Lung (tissue), 12 donors: ENCODE data around the gene ZNRF4. TPM values are rescaled to one million over a fixed set of nuclear protein-coding genes. Genes with fewer than 3 reads are reported as not detected.

Experiments used
- ATAC-seq: fragments of 200-7000 bp; cut with Tn5 transposase; one replicate; pipeline ENCODE4 v1.9.1; 2020; ENCODE audit warnings: moderate number of reproducible peaks; ENCODE audit not compliant: insufficient read depth, low FRiP score
- DNase-seq, 3 donors: peaks; one replicate each; pipeline ENCODE4 v3.0.0-alpha.2; 2013 to 2017
- H3K27ac ChIP-seq, 2 donors: one replicate each; pipeline ENCODE4 v1.5.1; 2013; ENCODE audit warnings: mild to moderate bottlenecking in 2 of 2, moderate library complexity in 2 of 2, control low read depth in 1 of 2, inconsistent platforms in 1 of 2, low read depth in 1 of 2, low read length in 1 of 2
- H3K27me3 ChIP-seq, 3 donors: one replicate each; pipeline ENCODE4 v1.5.1; 2013; ENCODE audit warnings: low read length in 2 of 3; ENCODE audit not compliant: control insufficient read depth in 3 of 3, insufficient read depth in 3 of 3
- H3K36me3 ChIP-seq, 4 donors: one replicate each; pipeline ENCODE4 v1.5.1; 2013; ENCODE audit warnings: low read length in 4 of 4, mild to moderate bottlenecking in 1 of 4, moderate library complexity in 1 of 4; ENCODE audit not compliant: control insufficient read depth in 4 of 4, insufficient read depth in 4 of 4
- H3K4me1 ChIP-seq, 5 donors: one replicate each; pipeline ENCODE4 v1.5.1; 2013; ENCODE audit warnings: low read length in 5 of 5, mild to moderate bottlenecking in 2 of 5, moderate library complexity in 1 of 5; ENCODE audit not compliant: control insufficient read depth in 5 of 5, insufficient read depth in 5 of 5
- H3K4me3 ChIP-seq: one replicate; pipeline ENCODE4 v1.5.1; 2013; ENCODE audit warnings: mild to moderate bottlenecking, control low read depth, moderate library complexity
- H3K9ac ChIP-seq, 2 donors: one replicate each; pipeline ENCODE4 v1.5.1; 2013; ENCODE audit warnings: low read length in 2 of 2, control low read depth in 1 of 2; ENCODE audit not compliant: insufficient read depth in 1 of 2
- H3K9me3 ChIP-seq, 4 donors: one replicate each; pipeline ENCODE4 v1.5.1; 2013; ENCODE audit warnings: low read length in 3 of 4, mild to moderate bottlenecking in 1 of 4, moderate library complexity in 1 of 4; ENCODE audit not compliant: control insufficient read depth in 4 of 4, insufficient read depth in 3 of 4
- CTCF ChIP-seq: IDR thresholded peaks from 2 replicates; pipeline ENCODE4 v1.5.1; 2012; ENCODE audit warnings: mild to moderate bottlenecking; ENCODE audit errors: control extremely low read depth, extremely low read depth
- WGBS, 2 donors: extraction: QIAGEN DNeasy Blood & Tissue Kit; methylation state at CpG; one replicate each; pipeline ENCODE4 v1.1.7; 2013; 5-methylcytosine and 5-hydroxymethylcytosine counted together
- polyA plus RNA-seq, 2 donors: library from polyadenylated mRNA; stranded (reverse); fragments of 200-250 nt; gene quantifications; one replicate each; pipeline ENCODE4 v1.2.1, GENCODE V29; 2013
- total RNA-seq, 2 donors: library from RNA; depleted of rRNA in 1 of 2; stranded (reverse); fragments of >200 nt in 1 of 2; gene quantifications; one replicate each; pipeline ENCODE4 v1.2.1, GENCODE V29; 2014 to 2021
- donor health status: control.
- donor health status: control.
- donor health status: Bipolar disorder and iron deficiency.
- donor health status: healthy.
- donor health status: DM: yes; HTN: yes; CAD: no.

ZNRF4 gene
- total and polyA plus RNA-seq, 4 donors, result not detected

GRCh38 chr19:5423567-5424125 lies 31.6 kb upstream of the ZNRF4 start:
- no peak overlapping the region for H3K27ac ChIP-seq
- no peak for DNase-seq
- 39 to 78% methylated on average over 1 of the region's 1 CpG for WGBS, 2 donors
- H3K4me1 ChIP-seq, result no peaks in the 10 kb centered on the region
- peaks cover 0 to 9% (median 0%) of the 10 kb centered on the region in 4 donors for H3K9me3 ChIP-seq
- H3K4me3 ChIP-seq, result no peak overlapping the region
- no peak overlapping the region for H3K9ac ChIP-seq
- H3K36me3 ChIP-seq, result no peaks in the 10 kb centered on the region
- no peak for TF ChIP-seq CTCF
- peaks cover 3 to 11% (median 4%) of the 10 kb centered on the region in 3 donors for H3K27me3 ChIP-seq
- no peak for ATAC-seq

GRCh38 chr19:5424192-5424973 lies 30.8 kb upstream of the ZNRF4 start:
- ATAC-seq (no peak), DNase-seq (no peak)
- H3K9me3 ChIP-seq, result peaks cover 0 to 9% (median 0%) of the 10 kb centered on the region in 4 donors
- H3K4me3 ChIP-seq, result no peak overlapping the region
- no peak for TF ChIP-seq CTCF
- WGBS, 2 donors, result 77 to 83% methylated on average over 12 of the region's 12 CpGs
- no peak overlapping the region for H3K27ac ChIP-seq
- no peaks in the 10 kb centered on the region for H3K4me1 ChIP-seq
- H3K36me3 ChIP-seq, result no peaks in the 10 kb centered on the region
- no peak overlapping the region for H3K9ac ChIP-seq
- peaks cover 0 to 9% (median 3%) of the 10 kb centered on the region in 3 donors for H3K27me3 ChIP-seq

- Histone ChIP-seq H3K9ac (no peak overlapping the region), H3K9me3 (peaks cover 0 to 9% (median 0%) of the 10 kb centered on the region in 4 donors), H3K36me3 (no peaks in the 10 kb centered on the region), H3K4me3 (no peak overlapping the region), H3K4me1 (no peaks in the 10 kb centered on the region), H3K27me3 (peaks cover 0 to 9% (median 0%) of the 10 kb centered on the region in 3 donors), H3K27ac (no peak overlapping the region)
- DNase-seq (no peak), ATAC-seq (no peak)
- WGBS, 2 donors, result 68 to 70% methylated on average over 1 of the region's 1 CpG
- TF ChIP-seq CTCF, result no peak
These were observed 30.0 kb upstream of the ZNRF4 start for GRCh38 chr19:5425260-5425659.
